ENCODE measurements around the gene CPZ.

Gene CPZ

GRCh38 chr4:8641931-8642650 is 49.5 kb downstream of the CPZ start:
- Mint-ChIP-seq H3K36me3 (no peaks in the 10 kb centered on the region), H3K27me3 (no peaks in the 10 kb centered on the region), H3K9me3 (peaks cover 4% of the 10 kb centered on the region), H3K27ac (no peak overlapping the region), H3K4me3 (no peak overlapping the region), H3K4me1 (no peaks in the 10 kb centered on the region)
- ATAC-seq = no peak

- H3K4me1 Mint-ChIP-seq = no peaks in the 10 kb centered on the region
- H3K36me3 Mint-ChIP-seq = no peaks in the 10 kb centered on the region
- no peak for ATAC-seq
- H3K4me3 Mint-ChIP-seq = no peak overlapping the region
- H3K27me3 Mint-ChIP-seq = no peaks in the 10 kb centered on the region
- H3K27ac Mint-ChIP-seq = no peak overlapping the region
- peaks cover 4% of the 10 kb centered on the region for H3K9me3 Mint-ChIP-seq
Observed at GRCh38 chr4:8642651-8643321, 50.2 kb downstream of the CPZ start.

GRCh38 chr4:8643441-8643840 is 50.9 kb downstream of the CPZ start:
- no peaks in the 10 kb centered on the region for H3K27me3 Mint-ChIP-seq
- no peak overlapping the region for H3K27ac Mint-ChIP-seq
- H3K9me3 Mint-ChIP-seq = peaks cover 4% of the 10 kb centered on the region
- no peak for ATAC-seq
- no peaks in the 10 kb centered on the region for H3K4me1 Mint-ChIP-seq
- no peak overlapping the region for H3K4me3 Mint-ChIP-seq
- no peaks in the 10 kb centered on the region for H3K36me3 Mint-ChIP-seq

GRCh38 chr4:8643986-8644385 is 51.4 kb downstream of the CPZ start:
- no peak overlapping the region for H3K27ac Mint-ChIP-seq
- no peaks in the 10 kb centered on the region for H3K27me3 Mint-ChIP-seq
- no peak overlapping the region for H3K4me3 Mint-ChIP-seq
- no peaks in the 10 kb centered on the region for H3K4me1 Mint-ChIP-seq
- ATAC-seq = no peak
- H3K9me3 Mint-ChIP-seq = peaks cover 4% of the 10 kb centered on the region
- H3K36me3 Mint-ChIP-seq = no peaks in the 10 kb centered on the region

GRCh38 chr4:8644461-8644891 is 51.9 kb downstream of the CPZ start:
- no peaks in the 10 kb centered on the region for H3K27me3 Mint-ChIP-seq
- H3K4me3 Mint-ChIP-seq = no peak overlapping the region
- ATAC-seq = no peak
- no peaks in the 10 kb centered on the region for H3K36me3 Mint-ChIP-seq
- H3K27ac Mint-ChIP-seq = no peak overlapping the region
- peaks cover 4% of the 10 kb centered on the region for H3K9me3 Mint-ChIP-seq
- no peaks in the 10 kb centered on the region for H3K4me1 Mint-ChIP-seq

GRCh38 chr4:8644966-8645752 is 52.6 kb downstream of the CPZ start:
- Mint-ChIP-seq H3K4me1 (no peaks in the 10 kb centered on the region), H3K36me3 (no peaks in the 10 kb centered on the region), H3K27me3 (no peaks in the 10 kb centered on the region), H3K9me3 (peaks cover 4% of the 10 kb centered on the region), H3K27ac (no peak overlapping the region), H3K4me3 (no peak overlapping the region)
- no peak for ATAC-seq

- H3K4me3 Mint-ChIP-seq = no peak overlapping the region
- H3K36me3 Mint-ChIP-seq = no peaks in the 10 kb centered on the region
- H3K27me3 Mint-ChIP-seq = no peaks in the 10 kb centered on the region
- no peaks in the 10 kb centered on the region for H3K4me1 Mint-ChIP-seq
- no peaks in the 10 kb centered on the region for H3K9me3 Mint-ChIP-seq
- ATAC-seq = no peak
- H3K27ac Mint-ChIP-seq = no peak overlapping the region
Observed at GRCh38 chr4:8645753-8646124, 53.2 kb downstream of the CPZ start.

- Mint-ChIP-seq H3K9me3 (no peaks in the 10 kb centered on the region), H3K27me3 (no peaks in the 10 kb centered on the region), H3K27ac (no peak overlapping the region), H3K4me1 (no peaks in the 10 kb centered on the region), H3K36me3 (no peaks in the 10 kb centered on the region), H3K4me3 (no peak overlapping the region)
- no peak for ATAC-seq
Observed at GRCh38 chr4:8646296-8647093, 53.9 kb downstream of the CPZ start.

GRCh38 chr4:8647094-8647570 is 54.6 kb downstream of the CPZ start:
- ATAC-seq = no peak
- Mint-ChIP-seq H3K27ac (no peak overlapping the region), H3K9me3 (no peaks in the 10 kb centered on the region), H3K36me3 (no peaks in the 10 kb centered on the region), H3K4me3 (no peak overlapping the region), H3K27me3 (no peaks in the 10 kb centered on the region), H3K4me1 (no peaks in the 10 kb centered on the region)

- Mint-ChIP-seq H3K27me3 (no peaks in the 10 kb centered on the region), H3K4me3 (no peak overlapping the region), H3K4me1 (no peaks in the 10 kb centered on the region), H3K9me3 (no peaks in the 10 kb centered on the region), H3K36me3 (no peaks in the 10 kb centered on the region), H3K27ac (no peak overlapping the region)
- no peak for ATAC-seq
Observed at GRCh38 chr4:8647626-8648025, 55.1 kb downstream of the CPZ start.

GRCh38 chr4:8648296-8648695 is 55.7 kb downstream of the CPZ start:
- H3K27ac Mint-ChIP-seq = no peak overlapping the region
- H3K27me3 Mint-ChIP-seq = no peaks in the 10 kb centered on the region
- no peaks in the 10 kb centered on the region for H3K36me3 Mint-ChIP-seq
- no peak for ATAC-seq
- H3K4me3 Mint-ChIP-seq = no peak overlapping the region
- H3K4me1 Mint-ChIP-seq = no peaks in the 10 kb centered on the region
- H3K9me3 Mint-ChIP-seq = no peaks in the 10 kb centered on the region

GRCh38 chr4:8648816-8649630 is 56.5 kb downstream of the CPZ start:
- Mint-ChIP-seq H3K27ac (no peak overlapping the region), H3K9me3 (no peaks in the 10 kb centered on the region), H3K4me1 (no peaks in the 10 kb centered on the region), H3K4me3 (no peak overlapping the region), H3K27me3 (no peaks in the 10 kb centered on the region), H3K36me3 (no peaks in the 10 kb centered on the region)
- ATAC-seq = no peak

- no peak overlapping the region for H3K27ac Mint-ChIP-seq
Observed at GRCh38 chr4:8649631-8650361, 57.2 kb downstream of the CPZ start.

GRCh38 chr4:8651661-8652180 is 59.2 kb downstream of the CPZ start:
- Mint-ChIP-seq H3K4me3 (no peak overlapping the region), H3K27me3 (no peaks in the 10 kb centered on the region), H3K4me1 (no peaks in the 10 kb centered on the region), H3K27ac (no peak overlapping the region), H3K36me3 (no peaks in the 10 kb centered on the region), H3K9me3 (peaks cover 8% of the 10 kb centered on the region)
- ATAC-seq = no peak

More at GRCh38 chr4:8649631-8650361, 57.2 kb downstream of the CPZ start:
- H3K4me3 Mint-ChIP-seq = no peak overlapping the region
- no peaks in the 10 kb centered on the region for H3K27me3 Mint-ChIP-seq
- H3K36me3 Mint-ChIP-seq = no peaks in the 10 kb centered on the region
- no peak for ATAC-seq
- no peaks in the 10 kb centered on the region for H3K4me1 Mint-ChIP-seq
- peaks cover 5% of the 10 kb centered on the region for H3K9me3 Mint-ChIP-seq
